Lower leg skin (tissue), 3 donors: ENCODE results near the gene PNKD.

Experiments
- CTCF ChIP-seq, 3 donors: fragments of 450-650 bp; IDR thresholded peaks; one replicate each; pipeline ENCODE4 v1.5.1; 2016; ENCODE audit warnings: antibody characterized with exemption in 3 of 3, mild to moderate bottlenecking in 3 of 3, moderate library complexity in 2 of 3
- POLR2A ChIP-seq, 2 donors: fragments of 450-650 bp; IDR thresholded peaks; one replicate each; pipeline ENCODE4 v1.6.1; 2016 to 2017; ENCODE audit warnings: antibody characterized with exemption in 2 of 2, mild to moderate bottlenecking in 1 of 2, moderate library complexity in 1 of 2

- TF ChIP-seq POLR2A (IDR thresholded peaks at IDR 0.05) (no peak), CTCF (IDR thresholded peaks at IDR 0.05) (no peak)
Measured at GRCh38 chr2:218260166-218260565, 10.2 kb upstream of the PNKD start.
